SK-MEL-5 (cell line): Measurements from ENCODE around the gene CEP72. TPM values are rescaled to one million over a fixed set of nuclear protein-coding genes. Genes with fewer than 3 reads are reported as not detected.
"Not testable (repeated sequence)": the region's sequence is repeated elsewhere in the genome, so short reads cannot be mapped to it uniquely, and the experiment has no call there.

ENCODE experiments used
- DNase-seq: peaks from one replicate; pipeline ENCODE4 v3.0.0-alpha.2; 2016; ENCODE audit warnings: low read depth, low spot score
- in situ Hi-C: cut with HindIII; loops from 2 replicates; pipeline ENCODE4 v1.10.0; 2016; ENCODE audit warnings: low sequenced_read_pairs, high pct_unique_total_duplicates, low pct_unique_long_range_greater_than_20kb
- total RNA-seq: library from RNA; depleted of rRNA; stranded (reverse); fragments of >200 nt; shearing (Covaris generic); gene quantifications from 2 replicates; pipeline ENCODE4 v1.2.3, GENCODE V29; 2014

The CEP72 gene
- total RNA-seq, 1 experiment from 2014 or later, result 7.1 TPM

DNA sequence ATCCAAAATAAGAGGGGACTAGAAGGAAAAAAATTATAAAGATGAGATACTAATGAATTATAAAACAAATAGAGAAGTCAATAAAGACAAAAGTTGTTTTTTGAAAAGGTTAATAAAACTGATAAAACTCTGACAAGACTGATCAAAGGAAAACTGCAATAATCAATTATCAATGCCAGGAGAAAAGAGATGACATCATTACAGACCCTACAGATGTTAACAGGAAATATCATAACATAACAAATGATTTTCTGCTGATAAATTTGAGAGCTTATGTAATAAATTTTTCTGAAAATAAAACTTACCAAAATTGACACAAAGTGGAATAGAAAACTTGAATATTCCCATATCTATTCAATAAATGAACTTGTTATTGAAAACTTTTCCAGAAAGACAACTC lies 34.3 kb upstream of the CEP72 start:
- DNase-seq, result no peak
- in situ Hi-C loops, result no loop called here

DNA sequence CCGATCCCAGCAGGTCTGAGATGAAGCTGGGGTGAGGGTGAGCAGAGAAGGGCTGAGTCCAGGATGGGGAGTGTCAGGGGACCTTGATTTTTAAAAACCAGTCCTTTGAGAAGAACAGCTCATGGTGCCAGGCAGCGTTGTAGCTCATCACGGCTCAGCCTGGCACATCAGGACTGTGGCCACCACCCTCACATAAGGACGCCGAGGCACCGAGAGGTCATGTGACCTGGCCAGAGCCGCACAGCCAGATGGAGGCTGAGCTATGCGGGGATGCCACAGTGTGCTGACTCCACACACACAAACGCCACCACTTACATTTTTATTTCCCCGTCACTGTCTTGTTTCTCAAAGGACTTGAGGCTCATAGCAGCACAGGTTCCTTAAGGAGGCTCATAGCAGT lies 32.9 kb upstream of the CEP72 start:
- no peak for DNase-seq
- in situ Hi-C loops, result no loop called here

DNA sequence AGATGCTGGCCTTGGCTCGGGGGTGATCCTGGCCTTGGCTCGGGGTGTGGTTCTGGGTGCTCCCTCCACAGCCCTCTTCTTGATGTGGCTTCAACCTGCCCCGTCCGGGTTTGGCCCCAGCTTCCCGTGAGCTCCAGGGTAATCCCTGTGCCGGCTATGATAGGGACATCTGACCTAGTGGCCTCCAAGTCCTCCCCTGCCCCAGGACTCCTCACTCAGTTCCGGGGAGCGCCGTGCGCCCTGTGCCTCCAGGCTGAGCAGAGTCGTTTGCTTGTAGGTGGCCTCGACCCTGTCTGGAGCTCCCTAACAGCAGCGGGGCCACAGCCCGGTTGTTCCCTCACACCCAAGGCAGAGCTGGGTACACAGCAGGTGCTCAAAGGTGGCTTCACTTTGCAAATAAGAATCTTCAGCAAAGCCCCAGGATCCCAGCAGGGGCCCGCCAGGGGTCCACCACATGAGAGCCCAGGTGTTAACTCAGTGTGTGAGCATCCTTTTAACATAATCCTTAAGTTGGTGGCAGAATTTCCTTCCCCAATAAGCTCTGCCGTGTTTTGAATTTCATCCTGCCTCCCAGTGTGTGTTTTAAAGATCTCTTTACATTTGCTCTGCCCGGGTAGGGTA lies 32.3 kb upstream of the CEP72 start:
- in situ Hi-C loops, result no loop called here
- no peak for DNase-seq

DNA sequence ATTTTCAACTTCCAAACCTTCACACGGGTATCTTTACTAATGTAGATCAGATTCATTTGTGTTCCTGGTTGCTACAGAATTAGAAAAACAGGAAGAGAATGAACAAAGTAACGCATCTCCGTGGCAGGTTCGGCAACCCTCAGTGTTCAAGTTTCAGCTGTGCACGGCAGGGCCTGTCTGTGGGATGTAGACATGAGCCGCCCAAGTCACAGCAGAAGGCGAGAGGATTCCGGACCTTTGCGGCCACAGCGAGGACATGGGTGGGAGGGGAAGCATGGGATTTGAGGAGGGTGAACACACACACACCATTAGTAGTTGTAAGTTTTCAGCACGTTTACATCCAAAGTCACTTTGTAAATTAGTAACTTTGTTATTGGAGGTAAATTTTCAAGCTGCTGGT lies 31.7 kb upstream of the CEP72 start:
- in situ Hi-C loops, result no loop called here
- no peak for DNase-seq

DNA sequence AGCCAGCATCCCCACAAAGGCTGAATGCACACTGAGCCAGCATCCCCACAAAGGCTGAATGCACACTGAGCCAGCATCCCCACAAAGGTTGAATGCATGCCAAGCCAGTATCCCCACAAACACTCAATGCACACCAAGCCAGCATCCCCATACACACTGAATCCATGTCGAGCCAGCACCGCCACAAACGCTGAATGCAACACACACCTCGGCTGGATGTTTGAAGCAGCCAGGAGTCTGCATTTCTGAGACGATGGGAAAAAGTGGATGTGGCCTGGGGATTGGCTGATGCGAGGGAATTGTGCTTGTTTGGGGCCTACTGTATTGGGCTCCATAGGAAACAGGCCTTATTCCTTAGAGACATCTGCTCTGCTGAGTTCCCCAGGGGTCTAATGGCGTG lies 30.9 kb upstream of the CEP72 start:
- in situ Hi-C loops, result no loop called here

DNA sequence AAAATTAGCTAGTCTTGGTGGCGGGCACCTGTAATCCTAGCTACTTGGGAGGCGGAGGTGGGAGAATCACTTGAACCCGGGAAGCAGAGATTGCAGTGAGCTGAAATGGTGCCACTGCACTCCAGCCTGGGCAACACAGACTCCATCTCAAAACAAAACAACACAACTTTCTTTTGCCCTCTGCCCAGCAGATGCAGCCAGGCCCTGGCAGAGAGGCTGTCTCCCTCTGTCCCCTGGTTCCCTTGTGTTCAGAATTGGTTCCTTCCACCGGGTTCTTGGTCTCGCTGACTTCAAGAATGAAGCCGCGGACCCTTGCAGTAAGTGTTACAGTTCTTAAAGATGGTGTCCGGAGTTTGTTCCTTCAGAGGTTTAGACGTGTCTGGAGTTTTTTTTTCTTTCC lies 30.2 kb upstream of the CEP72 start:
- no peak for DNase-seq
- in situ Hi-C loops, result no loop called here

More for the DNA sequence above, 30.9 kb upstream of the CEP72 start:
- DNase-seq, result no peak

DNA sequence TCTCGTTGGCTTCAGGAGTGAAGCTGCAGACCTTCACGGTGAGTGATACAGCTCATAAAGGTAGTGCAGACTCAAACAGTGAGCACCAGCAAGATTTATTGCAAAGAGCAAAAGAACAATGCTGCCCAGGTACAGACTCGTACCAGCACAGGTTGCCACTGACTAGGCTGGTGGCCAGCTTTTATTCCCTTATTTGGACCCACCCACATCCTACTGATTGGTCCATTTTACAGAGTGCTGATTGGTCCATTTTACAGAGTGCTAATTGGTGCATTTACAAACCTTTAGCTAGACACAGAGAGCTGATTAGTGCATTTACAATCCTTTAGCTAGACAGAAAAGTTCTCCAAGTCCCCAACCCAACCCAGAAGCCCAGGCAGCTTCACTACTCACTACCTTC lies 29.7 kb upstream of the CEP72 start:
- in situ Hi-C loops, DNase-seq: not testable (repeated sequence)

DNA sequence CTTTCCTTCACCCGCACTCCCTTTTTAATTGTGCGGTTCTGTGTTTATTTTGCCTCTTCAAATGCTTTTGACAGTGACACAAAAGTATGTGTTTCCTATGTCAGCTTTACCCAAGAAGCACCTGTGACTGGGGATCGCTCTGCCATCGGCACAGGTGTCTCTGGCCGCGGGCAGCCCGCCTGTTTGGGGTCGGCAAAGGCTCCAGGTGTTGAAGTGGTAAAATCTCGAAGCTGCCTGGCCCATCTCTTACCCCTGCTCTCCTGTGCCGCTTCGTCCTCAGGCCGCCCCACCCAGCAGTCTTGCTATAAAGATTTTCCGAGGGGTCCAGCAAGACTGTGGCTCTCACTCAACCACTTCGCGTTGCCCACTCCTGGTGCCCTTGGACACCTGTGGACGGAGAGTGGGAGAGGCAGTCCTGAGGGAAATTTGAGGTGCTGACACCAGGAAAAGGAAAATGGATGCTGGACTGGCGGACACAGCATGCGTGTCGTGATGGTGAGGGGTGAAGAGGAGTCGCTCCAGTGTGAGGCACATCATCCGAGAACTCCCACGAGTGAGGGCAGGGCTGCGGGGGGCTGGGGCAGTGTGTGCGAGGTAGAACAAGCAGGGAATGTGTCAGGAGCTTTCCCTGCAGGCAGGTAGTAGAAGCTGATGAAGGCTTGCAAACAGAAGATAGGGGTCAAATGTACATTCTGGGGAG lies 29.1 kb upstream of the CEP72 start:
- DNase-seq, result no peak
- in situ Hi-C loops, result no loop called here

DNA sequence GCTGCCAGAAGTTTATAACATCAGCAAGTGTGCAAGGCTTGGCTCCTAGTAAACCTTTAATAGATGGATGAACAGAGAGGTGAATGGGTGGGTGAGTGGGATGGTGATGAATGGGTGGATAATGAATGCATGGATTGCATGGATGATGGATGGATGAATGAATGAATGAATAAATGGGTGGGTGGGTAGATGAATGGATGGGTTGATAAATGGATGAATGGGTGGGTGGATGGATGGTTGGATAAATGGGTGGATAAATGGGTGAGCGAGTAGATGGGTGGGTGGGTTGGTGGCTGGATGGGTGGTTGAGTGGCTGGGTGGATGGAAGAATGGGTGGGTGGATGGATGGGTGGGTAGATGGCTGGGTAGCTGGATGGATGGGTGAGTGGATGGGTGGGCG lies 28.5 kb upstream of the CEP72 start:
- no peak for DNase-seq
- in situ Hi-C loops, result no loop called here

DNA sequence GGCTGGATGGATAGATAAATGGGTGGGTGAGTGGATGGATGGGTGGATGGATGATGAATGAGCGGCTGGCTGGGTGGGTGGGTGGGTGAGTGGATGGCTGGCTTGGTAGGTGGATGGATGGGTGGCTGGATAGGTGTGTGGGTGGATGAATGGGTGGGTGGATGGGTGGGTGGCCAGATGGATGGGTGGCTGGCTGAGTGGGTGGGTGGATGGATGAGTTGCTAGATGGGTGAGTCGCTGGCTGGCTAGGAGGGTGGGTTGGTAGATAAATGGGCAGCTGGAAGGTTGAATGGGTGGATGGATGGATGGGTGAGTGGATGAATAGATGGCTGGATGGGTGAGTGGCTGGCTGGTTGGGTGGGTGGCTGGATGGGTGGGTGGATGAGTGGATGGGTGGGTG lies 27.9 kb upstream of the CEP72 start:
- DNase-seq, result no peak
- in situ Hi-C loops, result no loop called here

DNA sequence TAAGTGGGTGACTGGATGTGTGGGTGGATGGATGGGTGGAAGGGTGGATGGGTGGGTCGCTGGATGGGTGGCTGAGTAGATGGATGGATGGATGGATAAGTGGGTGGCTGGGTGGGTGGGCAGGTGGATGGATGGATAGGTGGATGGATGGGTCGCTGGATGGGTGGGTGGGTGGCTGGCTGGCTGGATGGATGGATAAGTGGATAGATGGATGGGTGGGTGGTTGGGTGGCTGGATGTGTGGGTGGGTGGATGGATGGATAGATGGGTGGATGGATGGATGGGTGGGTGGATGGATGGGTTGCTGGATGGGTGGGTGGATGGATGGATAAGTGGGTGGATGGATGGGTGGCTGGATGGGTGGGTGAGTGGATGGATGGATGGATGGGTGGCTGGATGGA lies 27.3 kb upstream of the CEP72 start:
- no peak for DNase-seq
- in situ Hi-C loops, result no loop called here

DNA sequence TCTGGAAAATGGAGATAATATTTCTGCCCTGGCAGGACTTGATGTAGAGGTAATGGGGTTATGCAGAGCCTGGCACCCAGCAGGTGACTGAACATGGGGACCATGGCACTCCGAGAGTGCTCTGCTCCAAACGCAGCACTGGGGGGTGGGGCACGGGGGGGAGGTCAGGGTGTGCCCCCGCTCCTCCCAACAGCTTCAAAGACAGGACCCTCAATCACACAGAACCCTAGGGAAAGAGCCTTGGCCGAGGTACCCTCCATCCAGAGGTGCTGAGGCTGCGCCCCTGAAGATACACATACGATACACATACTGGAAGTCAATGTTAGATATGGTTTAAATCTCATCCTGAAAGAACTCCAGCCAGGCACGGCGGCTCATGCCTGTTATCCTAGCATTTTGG lies 26.6 kb upstream of the CEP72 start:
- DNase-seq, result no peak
- in situ Hi-C loops, result no loop called here

DNA sequence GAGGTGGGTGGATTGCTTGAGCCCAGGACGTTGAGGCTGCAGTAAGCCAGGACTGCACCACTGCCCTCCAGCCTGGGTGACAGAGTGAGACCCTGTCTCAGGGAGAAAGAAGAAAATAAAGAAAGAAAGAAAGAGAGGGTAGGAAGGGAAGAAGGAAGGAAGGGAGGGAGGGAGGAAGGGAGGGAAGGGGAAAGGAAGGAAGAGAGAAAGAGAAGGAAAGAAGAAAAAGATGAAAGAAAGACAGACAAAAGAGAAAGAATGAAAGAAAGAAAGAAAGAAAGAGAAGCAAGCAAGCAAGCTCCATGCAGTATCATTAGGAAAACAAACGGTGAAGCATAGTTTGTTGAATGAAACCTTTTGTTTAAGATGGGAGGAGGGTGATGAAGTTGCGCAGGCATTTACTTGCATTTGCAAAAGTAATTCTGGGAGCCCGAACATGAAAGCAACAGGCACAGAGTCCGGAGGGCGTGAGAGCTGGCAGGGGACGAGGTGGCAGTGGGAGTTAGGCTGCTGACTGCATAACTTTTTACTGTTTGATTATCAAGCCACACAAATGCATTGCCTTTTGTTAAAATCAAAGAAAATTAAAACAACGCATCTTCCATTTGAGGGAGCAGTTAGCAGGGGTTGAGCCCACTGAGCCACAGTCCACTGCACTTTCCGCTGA lies 26.0 kb upstream of the CEP72 start:
- no peak for DNase-seq
- in situ Hi-C loops, result no loop called here

DNA sequence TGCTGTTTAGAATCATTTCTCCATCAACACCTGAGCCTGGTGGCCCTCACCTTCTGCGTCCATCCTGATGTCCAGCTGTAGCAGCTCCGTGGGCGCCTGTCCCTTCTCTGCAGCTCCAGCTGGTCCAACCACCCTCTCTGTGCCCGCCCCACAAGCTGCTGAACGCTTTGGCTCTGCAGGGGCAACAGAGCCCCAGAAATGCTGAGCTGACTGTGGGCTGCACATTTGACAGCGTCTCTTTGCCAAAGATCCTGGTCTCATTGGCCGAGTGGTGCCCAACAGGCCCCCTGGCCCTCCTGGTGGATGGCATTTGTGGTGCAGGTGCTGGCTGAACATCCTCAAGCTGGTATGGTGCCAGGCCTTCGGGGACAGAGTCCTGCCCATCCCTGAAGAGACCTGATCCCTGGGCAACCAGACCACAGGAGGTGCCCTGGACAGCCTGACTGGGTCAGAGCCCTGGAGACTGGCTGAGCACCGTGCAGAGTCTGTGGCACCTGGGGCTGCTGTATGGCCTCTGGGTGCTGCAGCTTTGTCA lies 25.3 kb upstream of the CEP72 start:
- peak; percentile 20 for DNase-seq
- in situ Hi-C loops, result no loop called here

DNA sequence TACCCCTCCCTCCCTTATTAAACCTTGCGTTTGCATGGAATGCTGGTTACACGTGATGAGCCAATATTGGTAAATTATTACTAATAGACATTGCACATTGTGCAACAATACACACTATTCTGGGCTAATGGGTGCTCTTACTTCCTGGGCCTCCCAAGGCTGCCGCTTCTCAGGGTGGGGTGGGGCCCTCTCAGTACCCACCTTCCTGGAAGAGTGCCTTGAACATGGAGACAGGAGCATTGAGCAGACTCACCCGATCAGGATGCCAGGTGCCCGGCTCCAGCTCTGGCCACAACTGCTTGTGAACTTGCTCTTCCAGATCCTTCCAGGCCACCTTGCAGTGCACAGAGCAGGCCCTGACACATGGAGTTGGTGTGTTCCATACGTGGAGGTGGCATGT lies 24.7 kb upstream of the CEP72 start:
- in situ Hi-C loops, result no loop called here
- no peak for DNase-seq

DNA sequence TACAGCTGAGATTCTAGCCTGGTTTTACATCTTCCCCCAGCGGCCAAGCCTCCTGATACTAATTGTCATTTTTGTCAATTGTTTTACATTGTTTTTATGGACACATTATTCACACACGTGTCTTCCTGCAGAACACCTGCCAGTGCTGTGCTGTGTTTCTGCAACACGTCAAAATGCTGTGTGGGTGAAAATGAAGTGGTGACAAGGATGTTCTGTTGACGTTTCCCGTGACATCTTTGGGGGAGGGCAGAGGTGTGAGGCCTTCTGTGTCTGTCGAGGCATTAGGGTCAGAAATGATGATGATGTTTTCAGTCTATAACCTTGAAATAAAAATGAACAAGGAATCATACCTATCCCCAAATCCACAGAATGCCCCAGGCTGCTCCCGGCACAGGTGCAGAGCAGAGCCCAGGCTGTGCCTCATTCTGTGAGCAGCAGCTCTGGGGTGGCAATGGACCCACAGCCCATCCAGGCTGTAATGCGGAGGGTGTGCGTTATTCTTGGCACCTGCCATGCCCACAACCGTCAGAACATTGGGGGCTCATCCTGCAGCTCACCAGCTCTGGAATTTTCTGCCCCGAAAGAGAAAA lies 23.6 kb upstream of the CEP72 start:
- in situ Hi-C loops, result no loop called here
- no peak for DNase-seq

DNA sequence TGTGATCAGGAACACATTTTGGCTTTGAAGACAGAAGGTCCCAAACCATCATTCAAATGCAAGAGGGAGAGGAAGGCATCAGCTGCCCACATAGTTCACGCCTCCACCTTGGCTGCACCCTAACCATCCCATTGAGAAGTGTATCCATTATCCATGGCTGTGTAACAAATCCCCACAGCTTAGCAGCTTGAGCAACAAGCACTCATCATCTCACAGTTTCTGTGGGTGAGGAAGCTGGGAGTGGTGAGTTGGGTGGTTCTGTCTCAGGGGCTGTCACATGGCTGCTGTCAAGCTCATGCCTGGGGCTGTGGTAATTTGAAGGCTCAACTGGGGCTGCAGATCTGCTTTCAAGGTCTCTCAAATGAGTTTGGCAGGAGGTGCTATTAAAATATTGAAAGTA lies 23.0 kb upstream of the CEP72 start:
- in situ Hi-C loops, result no loop called here

DNA sequence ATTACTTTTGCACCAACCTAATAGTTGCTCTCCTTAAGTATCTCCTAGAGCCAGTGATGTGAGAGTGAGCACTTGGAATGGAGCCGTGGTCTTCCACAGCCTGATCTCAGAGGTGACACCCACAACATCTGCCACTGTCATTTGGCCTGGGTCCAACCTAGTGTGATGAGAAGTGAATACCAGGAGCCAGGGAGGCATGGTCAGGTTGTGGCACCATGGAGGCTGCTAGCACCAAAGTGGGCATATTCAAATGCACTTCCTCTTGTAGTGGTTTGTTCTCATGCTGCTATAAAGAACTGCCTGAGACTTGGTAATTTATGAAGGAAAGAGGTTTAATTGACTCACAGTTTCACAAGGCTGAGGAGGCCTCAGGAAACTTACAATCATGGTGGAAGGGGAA lies 22.6 kb upstream of the CEP72 start:
- in situ Hi-C loops, result no loop called here
- DNase-seq, result no peak

More for the DNA sequence above, 23.0 kb upstream of the CEP72 start:
- DNase-seq, result no peak
